Left ventricle myocardium superior (tissue), 1 donor: ENCODE results near the gene SLC17A2. TPM values are rescaled to one million over a fixed set of nuclear protein-coding genes. Genes with fewer than 3 reads are reported as not detected.

Experiments
- ATAC-seq: fragments of 200-7000 bp; cut with Tn5 transposase; one replicate; pipeline ENCODE4 v1.9.1; 2020; ENCODE audit warnings: mild to moderate bottlenecking, moderate library complexity
- DNase-seq: peaks from one replicate; pipeline ENCODE4 v3.0.0-alpha.2; 2020
- intact Hi-C: fragments of 100-400 bp; cut with micrococcal nuclease; formaldehyde crosslinking; loops from one replicate; pipeline ENCODE4 v1.11.0; 2022
- long read RNA-seq: library from polyadenylated mRNA; unstranded; transcript quantifications from one replicate; pipeline ENCODE4 v2.0.0, GENCODE V29; 2021
- total RNA-seq: library from RNA; stranded (reverse); fragmentation: NEBNext Ultra II Directional; extraction: Animal tissue kit (Norgen Biotek cat#: 25700); gene quantifications from one replicate; pipeline ENCODE4 v1.2.1, GENCODE V29; 2021
- donor health status: DM: no; HTN: yes; CAD: no; lungs with severe emphysema.

The SLC17A2 gene, protein sequence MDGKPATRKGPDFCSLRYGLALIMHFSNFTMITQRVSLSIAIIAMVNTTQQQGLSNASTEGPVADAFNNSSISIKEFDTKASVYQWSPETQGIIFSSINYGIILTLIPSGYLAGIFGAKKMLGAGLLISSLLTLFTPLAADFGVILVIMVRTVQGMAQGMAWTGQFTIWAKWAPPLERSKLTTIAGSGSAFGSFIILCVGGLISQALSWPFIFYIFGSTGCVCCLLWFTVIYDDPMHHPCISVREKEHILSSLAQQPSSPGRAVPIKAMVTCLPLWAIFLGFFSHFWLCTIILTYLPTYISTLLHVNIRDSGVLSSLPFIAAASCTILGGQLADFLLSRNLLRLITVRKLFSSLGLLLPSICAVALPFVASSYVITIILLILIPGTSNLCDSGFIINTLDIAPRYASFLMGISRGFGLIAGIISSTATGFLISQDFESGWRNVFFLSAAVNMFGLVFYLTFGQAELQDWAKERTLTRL
- not detected for total RNA-seq
- long read RNA-seq: 0 reads

DNA sequence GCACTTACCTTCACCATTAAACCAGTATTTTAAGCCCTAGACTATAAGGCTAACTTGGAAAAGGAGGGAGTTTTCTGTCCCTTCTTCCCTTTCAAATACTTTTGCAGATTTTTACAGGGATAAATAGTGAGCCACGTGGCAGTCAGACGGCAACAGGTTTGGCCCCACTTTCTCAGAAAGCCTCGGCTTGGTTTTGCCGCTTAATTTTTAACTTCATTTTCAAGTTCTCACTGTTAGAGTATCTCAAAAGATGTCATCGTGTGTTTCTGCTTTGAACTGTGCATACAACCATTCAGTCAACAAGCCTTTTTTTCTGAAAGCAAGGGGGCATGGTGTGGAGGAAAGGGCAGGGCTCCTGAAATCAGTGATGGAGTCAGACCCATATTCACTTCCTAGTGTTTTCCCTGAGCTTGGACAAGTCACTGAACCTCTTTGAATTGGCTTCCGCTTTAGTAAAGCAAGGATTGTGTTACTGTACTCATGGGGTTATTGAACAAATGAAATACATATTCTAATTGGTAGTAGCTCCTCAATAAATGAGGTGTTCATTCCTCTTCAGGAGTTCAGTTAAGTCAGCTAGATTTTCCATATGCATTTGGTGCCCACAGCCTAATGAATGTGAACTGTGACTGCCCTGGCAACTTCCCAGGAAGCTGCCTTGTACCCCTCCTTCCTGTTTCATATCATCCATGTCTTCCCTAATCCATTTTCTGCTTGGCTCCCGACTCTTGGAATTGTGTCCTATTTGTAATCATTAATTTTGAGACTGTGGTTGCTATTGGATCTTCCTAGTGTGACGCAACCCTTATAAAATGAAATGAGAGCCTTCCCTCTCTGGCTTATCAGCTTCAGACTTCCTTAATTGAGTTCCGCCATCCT, at the start of gene SLC17A2:
TSS of gene SLC17A2 (minus strand) at position 160 of the 879 bp plus-strand sequence. CDS start 4,895 bp downstream, outside the sequence.
- no peak for DNase-seq
- no peak for ATAC-seq
- intact Hi-C loops: no loop called here

DNA sequence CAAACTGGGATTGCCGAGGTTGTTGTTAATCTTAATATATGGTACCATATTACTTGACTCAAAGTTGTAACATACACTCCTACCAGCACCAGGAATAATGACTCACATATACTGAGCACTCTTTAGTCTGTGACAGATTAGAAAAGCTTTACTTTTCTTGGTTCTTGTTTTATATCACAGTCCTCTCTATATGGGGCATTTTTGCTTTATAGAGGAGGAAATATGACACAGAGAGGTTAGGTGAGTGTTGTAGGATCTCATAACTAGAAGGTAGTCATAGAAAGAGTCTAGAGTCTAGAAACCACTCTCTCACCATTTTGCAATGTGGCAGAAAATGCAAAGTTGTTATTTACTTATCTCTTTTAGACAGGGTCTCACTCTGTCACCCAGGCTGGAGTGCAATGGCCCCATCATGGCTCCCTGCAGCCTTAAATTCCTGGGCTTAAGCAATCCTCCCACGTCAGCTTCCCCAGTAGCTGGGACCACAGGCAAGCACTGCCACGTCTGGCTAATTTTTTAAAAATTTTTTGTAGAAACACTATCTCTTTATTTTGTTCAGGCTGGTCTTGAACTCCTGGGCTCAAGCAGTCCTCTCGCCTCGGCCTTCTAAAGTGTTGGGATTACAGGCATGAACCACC, 45.6 kb upstream of the SLC17A2 start:
- no peak for ATAC-seq
- intact Hi-C loops: no loop called here

DNA sequence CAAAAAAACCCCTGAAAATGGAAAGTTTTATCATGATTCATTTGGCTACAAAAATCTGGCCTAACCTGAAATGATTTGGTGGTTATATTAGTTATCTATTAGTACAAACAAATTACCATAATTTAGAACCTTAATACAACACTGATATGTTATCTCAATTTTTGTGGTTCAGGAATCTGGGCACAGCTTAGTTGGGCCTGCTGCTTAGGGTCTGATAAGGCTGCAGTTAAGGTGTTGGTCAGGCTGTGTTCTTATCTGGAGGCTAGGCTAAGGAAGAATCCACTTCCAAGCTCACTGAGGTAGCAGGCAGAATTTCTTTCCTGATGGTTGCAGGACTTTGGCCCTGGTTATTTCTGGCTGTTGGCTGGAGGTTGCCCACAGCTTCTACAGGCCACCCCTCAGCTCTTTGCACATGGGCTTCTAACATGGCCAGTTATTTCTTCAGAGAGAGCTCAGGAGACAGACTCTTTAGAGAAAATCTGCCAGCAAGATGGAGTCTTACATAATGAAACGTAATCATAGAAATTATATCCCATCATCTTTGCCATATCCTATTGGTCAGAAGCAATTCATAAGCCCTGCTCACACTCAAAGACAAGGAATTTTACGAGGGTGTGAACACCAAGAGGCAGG, 43.5 kb upstream of the SLC17A2 start:
- DNase-seq: no peak
- ATAC-seq: no peak
- intact Hi-C loops: no loop called here

More for the DNA sequence above, 45.6 kb upstream of the SLC17A2 start:
- no peak for DNase-seq

DNA sequence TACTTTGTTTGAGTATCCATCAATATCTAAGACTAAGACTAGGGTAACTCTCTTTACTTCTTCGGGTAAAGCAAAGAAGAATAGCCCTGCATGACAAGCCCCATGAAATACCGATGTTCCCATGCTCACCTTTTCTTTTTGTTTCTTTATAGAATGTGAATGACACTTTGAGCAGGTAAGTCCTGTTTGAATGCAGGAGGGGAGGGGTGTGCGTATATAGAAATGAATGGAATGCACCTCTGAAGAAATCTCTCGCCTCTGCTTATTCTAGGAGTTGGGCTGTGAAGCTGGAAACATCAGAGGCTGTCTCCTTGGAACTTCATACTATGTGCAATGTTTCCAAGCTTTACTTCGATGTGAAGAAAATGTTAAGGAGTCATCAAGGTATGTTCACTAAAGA, 42.4 kb upstream of the SLC17A2 start:
- intact Hi-C loops: no loop called here
- ATAC-seq: no peak
- DNase-seq: no peak

DNA sequence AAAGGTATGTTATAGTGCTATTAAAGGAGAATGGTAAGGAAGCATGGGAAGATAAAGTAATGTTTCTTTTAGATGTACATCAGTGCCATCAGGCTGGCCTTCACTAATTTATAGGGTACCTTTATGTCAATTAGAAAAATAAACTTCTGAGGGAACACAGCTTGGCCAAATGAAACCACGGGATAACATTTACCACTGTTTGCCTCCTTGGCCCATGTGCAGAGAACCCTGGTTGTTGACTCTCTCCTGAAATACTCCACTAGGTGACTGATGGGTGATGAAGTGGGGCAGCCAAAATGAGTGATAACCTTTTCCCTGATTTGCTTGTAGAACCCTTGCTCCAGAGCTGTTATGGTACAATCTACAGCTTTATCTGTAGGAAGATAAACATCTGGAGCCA, 41.6 kb upstream of the SLC17A2 start:
- intact Hi-C loops: no loop called here
- DNase-seq (no peak), ATAC-seq (no peak)

DNA sequence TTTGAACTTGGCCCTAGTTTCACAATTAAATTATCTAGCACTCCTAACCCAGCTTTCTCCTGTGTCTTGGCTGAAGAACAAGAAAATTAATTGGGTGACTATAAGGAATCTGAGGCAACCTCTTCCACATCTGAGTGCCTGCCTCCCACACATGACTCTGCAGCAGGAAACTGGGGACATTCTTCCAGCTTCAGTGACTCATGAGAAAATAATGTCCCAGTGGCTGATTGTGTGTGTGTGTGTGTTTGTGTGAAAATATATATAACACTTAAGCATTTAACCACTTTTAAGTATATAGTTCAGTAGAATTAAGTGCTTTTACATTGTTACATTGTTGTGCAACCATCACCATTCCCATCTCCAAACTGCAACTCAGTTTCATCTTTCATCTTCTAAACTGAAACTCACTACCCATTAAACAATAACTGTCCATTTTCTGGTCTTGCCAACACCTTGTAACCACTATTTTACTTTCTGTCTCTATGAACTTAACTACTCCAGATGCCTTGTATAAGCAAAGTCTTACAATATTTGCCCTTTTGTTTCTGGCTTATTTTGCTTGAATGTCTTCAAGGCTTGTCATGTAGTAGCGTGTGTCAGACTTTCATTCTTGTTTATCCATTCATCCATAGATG, 40.8 kb upstream of the SLC17A2 start:
- intact Hi-C loops: no loop called here
- no peak for DNase-seq
- peak; percentile 76 for ATAC-seq

DNA sequence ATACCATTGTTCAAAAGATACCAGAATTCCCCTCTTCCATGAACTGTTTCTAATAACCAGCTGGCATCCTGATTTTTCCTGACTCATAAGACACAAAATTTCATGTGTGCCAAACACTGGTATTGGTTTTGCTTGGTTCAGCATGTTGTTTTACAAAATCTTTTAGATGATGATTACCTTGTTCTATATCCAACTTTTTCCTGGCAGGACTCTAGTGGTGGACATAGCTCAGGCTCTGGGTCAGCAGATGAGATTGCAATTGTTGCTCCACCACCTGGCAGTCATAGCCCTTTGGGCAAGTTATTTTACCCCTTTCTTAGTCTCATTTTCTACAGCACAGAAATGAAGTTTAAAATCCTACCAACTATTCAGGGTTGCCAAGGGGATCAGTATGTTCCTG, 38.3 kb upstream of the SLC17A2 start:
- intact Hi-C loops: no loop called here
- DNase-seq (no peak), ATAC-seq (no peak)

DNA sequence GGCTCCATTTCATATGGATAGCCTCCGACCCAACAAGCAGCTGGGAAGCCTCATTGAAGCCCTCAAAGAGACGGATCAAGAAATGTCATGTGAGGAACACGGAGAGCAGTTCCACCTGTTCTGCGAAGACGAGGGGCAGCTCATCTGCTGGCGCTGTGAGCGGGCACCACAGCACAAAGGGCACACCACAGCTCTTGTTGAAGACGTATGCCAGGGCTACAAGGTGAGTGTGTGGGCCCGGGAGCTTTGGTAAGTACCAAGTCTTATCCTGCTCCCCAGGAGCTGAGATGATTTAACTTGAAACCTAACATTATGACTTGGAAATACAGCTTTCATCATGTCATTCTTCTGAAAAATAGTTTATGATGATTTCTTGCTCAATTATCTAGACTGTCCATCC, 36.2 kb upstream of the SLC17A2 start:
- DNase-seq: no peak
- intact Hi-C loops: no loop called here
- ATAC-seq: no peak

DNA sequence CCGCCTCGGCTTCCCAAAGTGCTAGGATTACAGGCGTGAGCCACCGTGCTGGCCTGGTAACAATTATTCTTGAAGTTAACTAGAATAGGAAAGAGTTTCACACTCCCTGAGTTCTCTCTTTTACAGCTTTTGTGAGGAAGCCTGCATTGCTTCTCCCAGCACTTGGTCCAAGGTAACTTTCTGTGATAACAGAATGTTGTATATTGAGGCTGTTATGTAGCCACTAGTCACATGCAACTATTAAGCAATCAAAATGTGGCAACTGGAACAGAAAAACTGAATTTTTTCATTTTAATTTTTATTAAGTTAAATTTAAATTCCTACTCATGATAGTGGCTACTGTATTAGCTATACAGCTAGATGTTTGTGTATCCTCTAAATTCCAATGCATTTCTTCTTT, 34.6 kb upstream of the SLC17A2 start:
- intact Hi-C loops: no loop called here
- no peak for DNase-seq
- ATAC-seq: no peak

DNA sequence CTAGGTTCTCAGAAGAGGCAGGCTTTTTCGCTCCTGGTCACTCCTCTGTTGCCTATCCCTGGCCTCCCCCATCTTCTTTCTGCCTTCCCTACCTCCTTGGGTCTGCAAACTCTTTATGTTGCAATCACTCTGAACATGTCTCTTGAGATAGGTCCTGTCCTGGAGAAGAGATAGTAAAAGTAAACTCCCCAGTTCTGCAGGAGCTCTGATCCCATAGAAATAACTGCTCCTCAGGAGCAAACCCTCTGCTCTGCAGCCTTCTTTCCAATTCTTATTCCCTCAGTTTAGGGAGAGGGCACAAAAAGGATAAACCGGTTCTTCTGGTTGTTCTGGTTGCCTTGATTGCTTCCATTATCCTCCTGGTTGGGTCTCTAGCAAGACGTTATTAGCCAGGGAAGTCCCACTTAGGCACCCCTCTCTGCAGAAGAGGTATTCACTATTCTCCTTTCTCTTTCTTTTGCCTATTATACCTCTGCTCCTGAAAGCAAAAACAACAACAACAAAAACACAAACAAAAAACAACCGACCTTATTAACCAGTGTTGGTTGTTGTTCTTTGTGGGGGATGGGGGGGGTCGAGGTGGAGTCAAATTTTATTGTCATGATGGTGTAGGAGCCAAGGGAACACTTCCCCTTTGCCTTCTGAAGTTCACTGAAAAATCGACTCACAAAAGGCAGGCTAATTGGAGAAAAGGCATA, 33.1 kb upstream of the SLC17A2 start:
- peak; percentile 42 for ATAC-seq
- intact Hi-C loops: no loop called here
- no peak for DNase-seq

DNA sequence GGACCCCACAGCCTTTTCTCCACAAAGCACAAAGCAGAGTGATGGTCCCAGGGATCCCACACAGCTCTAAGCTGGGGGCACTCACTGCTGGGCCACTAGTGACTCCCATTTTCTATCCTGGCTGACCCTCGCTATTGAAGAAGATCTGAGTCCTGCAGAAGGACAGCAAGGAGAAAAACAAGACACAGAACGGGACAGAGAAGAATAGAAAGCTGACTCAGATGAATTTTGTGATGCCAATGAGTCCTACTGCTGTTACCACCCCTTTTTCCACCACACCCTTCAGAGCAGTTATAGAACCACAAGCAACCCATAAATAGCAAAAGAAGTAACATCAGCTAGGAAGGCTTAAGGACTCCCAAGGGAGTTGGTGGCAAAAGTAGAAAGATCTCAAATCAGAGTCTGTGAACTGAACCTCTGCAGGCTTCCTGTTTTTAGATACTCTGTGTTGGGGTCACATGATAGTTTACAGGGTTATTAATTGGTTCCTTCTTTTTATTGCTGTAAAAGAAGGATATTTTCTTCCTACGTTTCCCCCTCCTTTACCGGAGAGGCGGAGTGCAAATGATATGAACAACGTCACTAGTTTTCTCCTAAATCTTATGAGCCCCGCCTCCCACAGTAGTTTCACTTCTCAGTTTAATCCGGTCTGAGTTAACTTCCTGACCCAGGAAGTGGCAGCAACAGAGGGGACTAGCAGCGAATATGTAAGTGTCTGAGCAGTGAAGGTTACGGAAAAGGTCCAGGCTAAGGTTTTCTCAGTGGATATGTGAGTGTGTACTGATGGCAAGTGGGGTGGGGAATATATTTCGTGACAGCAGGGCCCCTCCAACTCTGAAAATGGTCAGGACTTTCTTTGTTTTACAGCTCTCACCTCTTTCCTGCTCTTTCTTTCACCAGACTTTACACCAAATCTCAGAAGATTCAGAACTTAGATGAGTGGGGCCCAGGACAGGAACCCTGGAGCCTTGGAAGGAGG, 31.9 kb upstream of the SLC17A2 start, which contains the start of gene TRIM38:
TSS of gene TRIM38 (plus strand) at position 654 of the 979 bp plus-strand sequence. CDS start 3,721 bp downstream, outside the sequence.
- intact Hi-C loops: no loop called here
- peak; percentile 95 for ATAC-seq
- DNase-seq: no peak

DNA sequence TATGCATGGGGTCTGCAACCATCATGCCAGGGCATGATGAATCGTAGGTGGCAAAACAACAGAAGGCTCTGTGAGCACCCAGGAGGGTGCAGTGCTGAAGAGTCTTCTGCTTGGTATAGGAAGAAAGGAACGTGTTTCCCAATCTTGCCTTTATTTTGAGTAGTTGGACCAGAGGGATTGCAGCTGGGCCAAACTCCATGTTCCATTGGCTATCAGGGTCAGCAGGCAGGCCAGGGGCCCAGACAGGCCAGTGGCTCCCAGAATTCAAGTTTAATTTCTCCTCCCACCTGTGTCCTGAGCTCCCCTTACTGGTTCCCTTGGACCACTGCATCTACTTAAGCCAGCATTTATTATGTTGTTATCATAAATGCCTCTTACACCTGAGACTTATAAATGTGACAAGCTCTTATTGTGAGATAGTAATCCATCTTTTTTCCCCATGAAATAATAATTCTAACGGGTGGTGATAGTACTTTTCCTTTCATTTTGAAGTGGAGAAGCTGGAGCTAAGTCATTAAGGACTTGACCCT, 31.2 kb upstream of the SLC17A2 start:
- DNase-seq (no peak), ATAC-seq (peak; percentile 13)
- intact Hi-C loops: no loop called here

DNA sequence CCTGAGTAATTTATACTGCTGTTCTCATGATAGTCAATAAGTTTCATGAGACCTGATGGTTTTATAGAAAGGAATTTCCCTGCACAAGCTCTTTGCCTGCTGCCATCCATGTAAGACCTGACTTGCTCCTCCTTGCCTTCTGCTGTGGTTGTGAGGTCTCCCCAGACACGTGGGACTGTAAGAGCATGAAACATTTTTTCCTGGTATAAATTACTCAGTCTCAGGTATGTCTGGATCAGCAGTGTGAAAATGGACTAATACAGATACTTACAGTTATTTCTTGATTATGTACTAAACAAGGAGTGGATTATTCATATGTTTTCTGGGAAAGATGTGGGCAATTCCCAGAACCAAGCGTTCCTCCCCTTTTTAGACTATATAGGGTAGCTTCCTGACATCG, 30.2 kb upstream of the SLC17A2 start:
- no peak for DNase-seq
- intact Hi-C loops: no loop called here
- ATAC-seq: no peak

DNA sequence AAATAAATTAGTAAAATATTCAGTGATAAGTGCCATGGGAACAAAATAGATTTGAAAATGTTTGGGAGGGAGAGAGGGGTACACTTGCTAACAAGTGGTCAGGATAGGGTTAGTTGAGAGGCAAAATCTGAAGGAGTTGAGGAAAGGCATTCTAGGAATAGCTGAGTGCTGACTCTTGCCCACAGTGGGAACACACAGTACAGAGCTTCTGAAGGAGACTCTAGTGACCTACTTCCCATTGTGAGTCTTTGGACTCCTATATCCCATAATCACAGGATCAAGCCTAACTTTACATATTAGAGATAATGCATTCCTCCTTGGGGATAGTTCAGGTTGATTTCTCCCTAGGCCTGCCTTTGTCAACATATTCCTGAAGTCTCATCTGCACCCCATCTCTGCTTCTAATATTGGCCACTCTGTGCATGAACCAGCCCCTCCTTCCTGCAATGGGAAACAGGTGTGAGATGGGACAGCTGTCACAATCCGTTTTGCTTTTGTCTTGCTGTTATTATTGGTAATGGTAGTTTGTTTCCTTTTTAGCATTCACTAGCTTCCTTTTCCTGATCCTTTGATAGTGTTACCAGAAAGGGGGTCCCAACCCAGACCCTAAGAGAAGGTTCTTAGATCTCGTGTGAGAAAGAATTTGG, 29.5 kb upstream of the SLC17A2 start:
- no peak for DNase-seq
- intact Hi-C loops: no loop called here
- ATAC-seq: no peak

DNA sequence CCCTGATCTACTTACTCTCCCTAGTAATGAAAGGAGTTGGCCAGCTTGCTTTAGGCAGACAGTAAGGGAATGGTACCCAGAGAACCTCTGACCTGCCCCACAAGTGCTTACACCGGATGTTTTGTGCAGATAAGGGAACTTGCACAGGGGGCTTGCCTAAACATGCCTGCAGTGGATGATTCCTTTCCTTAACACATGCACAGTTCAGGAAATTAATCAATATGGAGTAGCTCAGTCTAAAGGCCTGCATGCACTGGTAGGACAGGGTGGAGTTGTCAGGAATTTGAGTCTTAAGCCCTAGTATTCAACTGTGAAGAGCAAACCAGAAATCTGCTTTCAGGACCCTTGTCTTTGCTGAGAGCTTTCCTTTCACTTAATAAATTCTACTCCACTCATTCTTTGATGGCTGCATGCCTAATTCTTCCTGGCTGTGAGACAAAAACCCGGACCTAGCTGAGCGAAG, 28.2 kb upstream of the SLC17A2 start:
- ATAC-seq: no peak
- intact Hi-C loops: no loop called here
- DNase-seq: no peak

DNA sequence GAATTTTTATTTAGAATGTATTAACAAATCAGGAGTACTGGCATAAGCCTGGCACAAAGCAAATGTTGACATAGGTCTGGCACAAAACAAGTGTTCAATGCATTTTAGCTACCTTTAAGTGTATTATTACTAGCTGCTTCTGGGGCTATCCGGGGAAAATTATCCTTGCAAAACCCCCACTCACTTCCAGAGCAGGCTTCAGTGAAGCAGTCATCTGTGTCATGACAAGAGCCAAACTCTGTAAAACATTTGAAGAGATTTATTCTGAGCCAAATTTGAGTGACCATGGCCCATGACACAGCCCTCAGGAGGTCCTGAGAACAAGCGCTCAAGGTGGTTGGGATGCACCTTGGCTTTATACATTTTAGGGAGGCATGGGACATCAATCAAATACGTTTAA, 25.7 kb upstream of the SLC17A2 start:
- intact Hi-C loops: no loop called here
- ATAC-seq (no peak), DNase-seq (no peak)
